Measurements from ENCODE around the gene KCND2.

KCND2 gene

GRCh38 chr7:120394595-120394994, 121.6 kb downstream of the KCND2 start:
- TF ChIP-seq TCF12 (IDR thresholded peaks at IDR 0.05; ENCODE audit: low read depth) (no peak), MAX (IDR thresholded peaks at IDR 0.05) (no peak), FOXM1 (IDR thresholded peaks at IDR 0.05; ENCODE audit: borderline replicate concordance, low read depth) (no peak), USF1 (IDR thresholded peaks at IDR 0.05) (no peak), TAF1 (IDR thresholded peaks at IDR 0.05; ENCODE audit: low read depth) (no peak), NFIC (IDR thresholded peaks at IDR 0.05) (no peak), CREB1 (IDR thresholded peaks at IDR 0.05; ENCODE audit: low read depth) (no peak), YY1 (IDR thresholded peaks at IDR 0.05; ENCODE audit: low read depth) (no peak), CEBPB (IDR thresholded peaks at IDR 0.05) (no peak), RAD21 (IDR thresholded peaks at IDR 0.05; ENCODE audit: low read depth) (no peak), REST (IDR thresholded peaks at IDR 0.05; ENCODE audit: low read depth) (no peak), EP300 (IDR thresholded peaks at IDR 0.05; ENCODE audit: borderline replicate concordance) (no peak), ZBTB7A (IDR thresholded peaks at IDR 0.05; ENCODE audit: low read depth) (no peak), EGR1 (IDR thresholded peaks at IDR 0.05) (no peak)

GRCh38 chr7:120395526-120396019, 122.6 kb downstream of the KCND2 start:
- TF ChIP-seq ZBTB7A (IDR thresholded peaks at IDR 0.05; ENCODE audit: low read depth): no peak
- no peak for TF ChIP-seq TEAD4 (IDR thresholded peaks at IDR 0.05)
- no peak for TF ChIP-seq FOXM1 (IDR thresholded peaks at IDR 0.05; ENCODE audit: borderline replicate concordance, low read depth)
- TF ChIP-seq EGR1 (IDR thresholded peaks at IDR 0.05): no peak
- TF ChIP-seq RAD21 (IDR thresholded peaks at IDR 0.05; ENCODE audit: low read depth): no peak
- TF ChIP-seq TAF1 (IDR thresholded peaks at IDR 0.05; ENCODE audit: low read depth): no peak
- no peak for TF ChIP-seq EP300 (IDR thresholded peaks at IDR 0.05; ENCODE audit: borderline replicate concordance)
- TF ChIP-seq TCF12 (IDR thresholded peaks at IDR 0.05; ENCODE audit: low read depth): no peak
- no peak for TF ChIP-seq YY1 (IDR thresholded peaks at IDR 0.05; ENCODE audit: low read depth)
- TF ChIP-seq MAX (IDR thresholded peaks at IDR 0.05): no peak
- TF ChIP-seq USF1 (IDR thresholded peaks at IDR 0.05): no peak
- no peak for TF ChIP-seq REST (IDR thresholded peaks at IDR 0.05; ENCODE audit: low read depth)
- TF ChIP-seq CREB1 (IDR thresholded peaks at IDR 0.05; ENCODE audit: low read depth): no peak
- no peak for TF ChIP-seq CEBPB (IDR thresholded peaks at IDR 0.05)
- TF ChIP-seq NFIC (IDR thresholded peaks at IDR 0.05): no peak

- no peak for TF ChIP-seq EGR1 (IDR thresholded peaks at IDR 0.05)
- no peak for TF ChIP-seq YY1 (IDR thresholded peaks at IDR 0.05; ENCODE audit: low read depth)
Observed at GRCh38 chr7:120398284-120399000, 125.5 kb downstream of the KCND2 start.

- TF ChIP-seq ZBTB7A (IDR thresholded peaks at IDR 0.05; ENCODE audit: low read depth): no peak
- no peak for TF ChIP-seq YY1 (IDR thresholded peaks at IDR 0.05; ENCODE audit: low read depth)
- no peak for TF ChIP-seq CEBPB (IDR thresholded peaks at IDR 0.05)
- no peak for TF ChIP-seq RAD21 (IDR thresholded peaks at IDR 0.05; ENCODE audit: low read depth)
- no peak for TF ChIP-seq MAX (IDR thresholded peaks at IDR 0.05)
- TF ChIP-seq EP300 (IDR thresholded peaks at IDR 0.05; ENCODE audit: borderline replicate concordance): no peak
- no peak for TF ChIP-seq TEAD4 (IDR thresholded peaks at IDR 0.05)
- no peak for TF ChIP-seq EGR1 (IDR thresholded peaks at IDR 0.05)
- no peak for TF ChIP-seq CREB1 (IDR thresholded peaks at IDR 0.05; ENCODE audit: low read depth)
- TF ChIP-seq USF1 (IDR thresholded peaks at IDR 0.05): no peak
- no peak for TF ChIP-seq TAF1 (IDR thresholded peaks at IDR 0.05; ENCODE audit: low read depth)
- TF ChIP-seq FOXM1 (IDR thresholded peaks at IDR 0.05; ENCODE audit: borderline replicate concordance, low read depth): no peak
- no peak for TF ChIP-seq TCF12 (IDR thresholded peaks at IDR 0.05; ENCODE audit: low read depth)
- TF ChIP-seq REST (IDR thresholded peaks at IDR 0.05; ENCODE audit: low read depth): no peak
- no peak for TF ChIP-seq NFIC (IDR thresholded peaks at IDR 0.05)
Observed at GRCh38 chr7:120400806-120401455, 128.0 kb downstream of the KCND2 start.
